Aortic smooth muscle cell (primary cell): Measurements from ENCODE around the gene TRIP4. TPM values are rescaled to one million over a fixed set of nuclear protein-coding genes. Genes with fewer than 3 reads are reported as not detected.

Experiments used
- total RNA-seq: library from RNA; depleted of rRNA; stranded (reverse); fragments of >200 nt; gene quantifications from 2 replicates; pipeline ENCODE4 v1.2.3, GENCODE V29; 2014

Gene TRIP4
- total RNA-seq, result 11.3 and 11.4 TPM in 2 replicates

GRCh38 chr15:64387562-64388168 lies at the start of gene TRIP4:
TSS of gene TRIP4 (plus strand) at chr15:64387836. CDS start at chr15:64387864, 28 bp downstream.

GRCh38 chr15:64355944-64356709 lies 31.5 kb upstream of the TRIP4 start, which contains the start of gene CSNK1G1:
TSS of gene CSNK1G1 (minus strand) at chr15:64356173. CDS start at chr15:64300499, 55,674 bp downstream.

GRCh38 chr15:64381000-64381751 lies 6.5 kb upstream of the TRIP4 start, which contains the start of gene PCLAF:
TSS of gene PCLAF (minus strand) at chr15:64381441. CDS start at chr15:64381371, 70 bp downstream.

DNA sequence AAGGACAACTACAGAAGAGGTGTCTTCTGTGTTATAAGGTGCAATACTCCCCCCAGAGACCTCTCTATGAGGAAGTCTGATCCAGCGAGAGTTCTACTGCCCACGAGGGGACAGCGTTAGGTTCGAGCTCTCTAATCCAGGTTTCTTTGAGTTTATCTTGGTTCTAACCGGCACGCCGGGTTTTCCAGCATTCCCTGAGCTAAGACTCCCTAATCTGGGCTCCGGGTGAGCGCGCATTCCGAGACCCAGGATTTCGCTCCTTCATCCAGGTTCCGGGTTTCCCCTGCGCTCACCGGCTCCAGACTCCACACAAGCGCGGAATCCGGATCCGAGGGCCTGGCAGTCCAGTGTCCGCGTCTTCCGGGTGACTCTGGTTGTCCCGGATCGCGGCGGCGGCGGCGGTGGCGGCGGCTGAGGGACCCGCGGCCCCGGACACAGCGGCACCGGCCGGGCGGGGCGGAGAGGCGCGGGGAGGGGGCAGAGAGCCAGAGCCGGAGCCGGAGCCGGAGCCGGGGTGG lies 72.6 kb downstream of the TRIP4 start, which contains the start of gene ZNF609:
Gene ZNF609, plus strand, starts transcription at position 373 of the 518 bp plus-strand sequence. CDS start 38,842 bp downstream, outside the sequence.

Other genes with a start within 250 kb of the TRIP4 start
- gene SNX22, start 236.1 kb upstream of the TRIP4 start, total RNA-seq, result 0.06 and 0.13 TPM in 2 replicates
- 1,108 and 1,131 TPM in 2 replicates for gene PPIB, start 224.8 kb upstream of the TRIP4 start, total RNA-seq
- 20.6 and 24.4 TPM in 2 replicates for gene CSNK1G1, start 31.7 kb upstream of the TRIP4 start, total RNA-seq
- 18.5 and 38.1 TPM in 2 replicates for gene PCLAF, start 6.4 kb upstream of the TRIP4 start, total RNA-seq
- gene ZNF609, start 72.7 kb downstream of the TRIP4 start, total RNA-seq, result 11.4 and 15.4 TPM in 2 replicates